Retinal pigment epithelial cell (primary cell): ENCODE results near the gene HS3ST6.
A peak's percentile ranks its signal among the peaks of the same experiment; 100 is the strongest.
"Not testable (repeated sequence)": the region's sequence is repeated elsewhere in the genome, so short reads cannot be mapped to it uniquely, and the experiment has no call there.

Experiments
- DNase-seq: peaks from one replicate; pipeline ENCODE4 v3.0.0-alpha.2; 2010; ENCODE audit warnings: low read depth
- H3K4me3 ChIP-seq: 2 replicates; pipeline ENCODE4 v1.5.1; 2011; ENCODE audit warnings: mild to moderate bottlenecking, low read length, control low read depth, moderate library complexity
- CTCF ChIP-seq: conservative IDR thresholded peaks from 2 replicates; pipeline ENCODE4 v1.5.1; 2011; ENCODE audit warnings: low read depth, low read length, control low read depth, inconsistent platforms

The HS3ST6 gene

DNA sequence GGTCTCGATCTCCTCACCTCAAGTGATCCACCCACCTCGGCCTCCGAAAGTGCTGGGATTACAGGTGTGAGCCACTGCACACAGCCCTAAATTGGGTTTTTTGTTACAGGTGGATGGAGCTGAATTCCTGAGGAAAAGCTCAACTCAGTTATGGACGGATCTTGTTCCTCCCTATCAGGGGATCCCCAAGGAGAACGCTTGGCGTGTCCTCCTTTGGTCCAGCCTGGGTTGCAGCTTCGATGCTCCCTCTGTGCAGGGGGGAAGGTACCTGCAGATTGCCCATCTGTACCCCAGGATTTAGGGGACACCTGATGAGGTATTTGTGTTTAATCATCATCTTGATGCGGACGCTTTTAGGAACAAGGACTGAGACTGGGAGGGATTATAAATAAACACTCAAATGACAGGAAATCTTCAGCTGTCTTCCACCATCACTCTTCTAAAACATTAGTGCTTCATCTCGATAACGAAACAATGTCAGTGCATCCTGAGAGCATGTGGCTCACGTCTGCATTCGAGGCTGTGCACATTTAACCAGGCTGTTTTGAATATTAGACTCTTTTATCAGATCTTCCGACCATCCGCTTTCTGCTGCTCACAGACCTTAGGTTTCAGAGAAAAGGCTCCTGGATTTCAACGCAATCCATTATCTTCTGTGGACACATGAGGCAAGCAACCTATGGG, 28.0 kb downstream of the HS3ST6 start:
- no peak for TF ChIP-seq CTCF
- DNase-seq: no peak
- no peak overlapping the region for H3K4me3 ChIP-seq

DNA sequence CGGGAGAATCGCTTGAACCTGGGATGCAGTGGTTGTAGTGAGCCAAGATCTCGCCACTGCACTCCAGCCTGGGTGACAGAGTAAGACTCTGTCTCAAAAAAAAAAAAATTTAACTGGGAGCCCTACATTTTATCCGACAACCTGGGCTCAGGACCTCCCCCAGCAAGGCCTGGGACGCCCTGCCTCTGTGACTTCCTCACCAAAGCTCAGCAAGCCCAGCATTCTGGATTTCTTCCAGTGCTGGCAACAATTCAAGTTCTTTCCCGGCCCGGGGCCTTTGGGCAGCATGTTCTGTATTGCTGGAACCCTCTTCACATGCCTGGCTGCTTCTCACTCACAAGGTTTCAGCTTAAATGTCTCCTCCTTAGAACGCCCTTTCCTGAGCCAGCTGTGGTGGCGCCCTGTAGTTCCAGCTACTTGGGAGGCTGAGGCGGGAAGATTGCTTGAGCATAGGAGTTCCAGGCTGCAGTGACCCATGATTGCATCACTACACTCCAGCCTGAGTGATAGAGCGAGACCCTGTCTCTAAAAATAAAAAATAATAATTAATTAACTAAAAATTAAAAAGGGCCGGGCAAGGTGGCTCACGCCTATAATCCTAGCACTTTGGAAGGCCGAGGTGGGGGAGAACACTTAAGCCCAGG, 30.4 kb downstream of the HS3ST6 start:
- no peak for DNase-seq
- TF ChIP-seq CTCF: no peak
- no peak overlapping the region for H3K4me3 ChIP-seq

- TF ChIP-seq CTCF: no peak
- no peak overlapping the region for H3K4me3 ChIP-seq
- no peak for DNase-seq
Observed at GRCh38 chr16:1884889-1885288, 33.3 kb downstream of the HS3ST6 start.

- no peak overlapping the region for H3K4me3 ChIP-seq
- peak; percentile 38 for TF ChIP-seq CTCF
- no peak for DNase-seq
Observed at GRCh38 chr16:1884155-1884760, 34.0 kb downstream of the HS3ST6 start.

DNA sequence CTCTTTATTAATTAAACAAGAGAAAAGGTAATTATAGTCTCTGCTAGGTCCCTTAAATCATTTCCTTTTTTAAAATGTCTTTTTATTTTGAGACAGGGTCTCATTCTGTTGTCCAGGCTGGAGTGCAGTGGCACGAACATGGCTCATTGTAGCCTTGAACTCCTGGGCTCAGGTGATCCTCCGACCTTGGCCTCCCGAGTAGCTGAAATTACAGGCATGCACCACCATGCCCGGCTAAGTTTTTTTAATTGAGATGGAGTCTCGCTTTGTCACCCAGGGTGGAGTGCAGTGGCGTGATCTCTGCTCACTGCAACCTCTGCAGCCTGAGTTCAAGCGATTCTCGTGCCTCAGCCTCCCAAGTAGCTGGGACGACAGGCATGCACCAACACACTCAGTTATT, 37.0 kb downstream of the HS3ST6 start:
- not testable (repeated sequence) for H3K4me3 ChIP-seq, DNase-seq

GRCh38 chr16:1879477-1879876, 38.7 kb downstream of the HS3ST6 start:
- H3K4me3 ChIP-seq: no peak overlapping the region
- no peak for TF ChIP-seq CTCF

DNA sequence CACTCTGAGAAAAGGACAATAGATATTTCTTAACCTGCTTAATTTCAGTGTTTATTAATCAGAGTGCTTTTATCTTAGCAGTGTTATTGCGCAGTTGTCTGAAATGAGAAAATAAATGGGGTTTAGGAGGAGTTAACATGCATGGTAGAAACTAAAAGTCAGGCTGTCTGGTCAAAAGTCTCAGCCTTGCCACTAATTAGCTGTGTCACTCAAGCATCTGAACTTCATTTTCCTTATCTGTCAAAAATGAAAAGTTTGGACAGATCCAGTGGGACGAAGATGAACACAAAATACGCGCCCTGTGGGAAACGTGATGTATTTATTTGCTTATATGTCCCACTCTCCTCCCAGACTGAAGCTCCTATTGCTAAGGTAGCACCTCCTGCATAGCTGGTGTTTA, 40.0 kb downstream of the HS3ST6 start:
- TF ChIP-seq CTCF: no peak

More at GRCh38 chr16:1879477-1879876, 38.7 kb downstream of the HS3ST6 start:
- DNase-seq: no peak

More for the DNA sequence above, 40.0 kb downstream of the HS3ST6 start:
- DNase-seq: no peak
- H3K4me3 ChIP-seq: no peak overlapping the region
